Measurements from ENCODE around the gene CUL5.
"Not testable (repeated sequence)": the region's sequence is repeated elsewhere in the genome, so short reads cannot be mapped to it uniquely, and the experiment has no call there.

Gene CUL5

DNA sequence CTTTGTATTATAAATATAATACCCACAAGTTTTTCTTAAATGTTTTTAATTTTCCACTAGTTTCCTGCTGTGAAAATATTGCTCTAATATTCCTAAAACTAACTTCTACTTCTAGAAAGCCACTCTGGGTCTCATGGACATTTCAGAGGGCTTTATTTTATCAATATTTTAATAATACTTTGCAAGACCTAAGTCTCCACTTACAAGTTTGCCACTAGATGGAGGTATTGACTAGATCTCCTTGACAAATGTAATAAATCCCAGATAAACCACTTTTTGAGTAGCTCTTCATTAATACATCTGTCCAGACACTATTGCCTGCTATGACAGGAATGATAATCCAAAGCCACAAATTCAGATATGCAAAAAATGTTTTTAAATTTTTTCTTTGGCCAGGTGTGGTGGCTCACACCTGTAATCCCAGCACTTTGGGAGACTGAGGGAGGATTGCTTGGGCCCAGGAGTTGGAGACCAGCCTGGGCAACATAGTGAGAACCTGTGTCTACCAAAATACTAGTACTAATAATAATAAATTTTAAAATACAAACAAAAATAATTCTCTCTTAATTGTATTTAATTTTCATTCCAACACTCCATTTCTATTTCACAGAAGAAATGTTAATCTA, 109.2 kb downstream of the CUL5 start:
- DNase-seq: no peak

DNA sequence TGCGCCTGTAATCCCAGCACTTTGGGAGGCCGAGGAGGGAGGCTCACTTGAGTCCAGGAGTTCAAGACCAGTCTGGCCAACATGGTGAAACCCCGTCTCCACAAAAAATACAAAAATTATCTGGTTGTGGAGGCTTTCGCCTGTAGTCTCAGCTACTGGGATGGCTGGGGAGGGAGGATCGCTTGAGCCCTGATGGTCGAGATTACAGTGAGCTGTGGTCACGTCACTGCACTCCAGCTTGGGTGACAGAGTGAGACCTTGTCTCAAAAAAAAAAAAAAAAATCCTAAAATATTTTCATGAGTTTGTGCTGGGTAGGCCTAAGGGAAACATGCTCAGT, 112.2 kb downstream of the CUL5 start:
- DNase-seq: not testable (repeated sequence)

DNA sequence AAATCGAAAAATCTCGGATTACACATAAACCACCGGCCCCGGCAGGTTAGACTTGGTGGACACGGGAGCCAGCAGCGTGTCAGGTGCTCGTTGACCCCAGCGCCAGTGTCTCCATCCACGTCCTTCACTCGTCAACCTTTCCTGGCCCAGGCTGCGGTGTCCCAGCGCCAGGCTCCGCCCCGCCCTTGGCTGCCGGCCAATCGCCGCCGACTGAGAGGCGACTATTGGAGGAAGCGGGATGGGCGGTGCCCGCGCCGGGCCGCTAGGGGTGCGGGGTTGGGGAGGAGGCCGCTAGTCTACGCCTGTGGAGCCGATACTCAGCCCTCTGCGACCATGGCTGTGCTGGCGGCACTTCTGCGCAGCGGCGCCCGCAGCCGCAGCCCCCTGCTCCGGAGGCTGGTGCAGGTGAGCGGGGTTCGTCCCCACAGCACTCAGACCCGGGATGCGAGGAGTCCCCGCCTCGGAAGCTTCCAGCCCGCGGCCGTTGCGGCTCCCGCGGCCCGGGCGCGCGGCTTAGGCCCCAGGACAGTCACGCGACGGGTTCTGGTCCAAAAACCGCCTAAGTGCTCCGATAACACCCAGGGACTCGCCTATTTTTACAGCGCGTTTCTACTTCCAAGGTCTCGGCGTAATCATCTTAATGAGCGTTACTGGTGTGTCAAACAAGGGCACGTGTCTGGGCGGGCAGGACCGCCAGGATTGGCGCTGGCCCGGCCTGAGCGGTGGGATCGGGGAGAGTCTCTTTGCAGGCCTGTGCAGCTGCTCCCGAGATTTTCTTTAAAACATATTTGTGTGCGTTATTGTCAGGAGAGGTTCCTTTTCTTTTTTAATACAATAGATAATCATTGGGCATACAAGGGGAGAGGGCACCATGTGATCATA, 112.8 kb downstream of the CUL5 start, which contains the start of gene ACAT1:
Gene ACAT1 (plus strand): TSS at position 294 of the 882 bp plus-strand sequence. CDS start 40 bp downstream, at position 334.
- peak; percentile 98 for DNase-seq

DNA sequence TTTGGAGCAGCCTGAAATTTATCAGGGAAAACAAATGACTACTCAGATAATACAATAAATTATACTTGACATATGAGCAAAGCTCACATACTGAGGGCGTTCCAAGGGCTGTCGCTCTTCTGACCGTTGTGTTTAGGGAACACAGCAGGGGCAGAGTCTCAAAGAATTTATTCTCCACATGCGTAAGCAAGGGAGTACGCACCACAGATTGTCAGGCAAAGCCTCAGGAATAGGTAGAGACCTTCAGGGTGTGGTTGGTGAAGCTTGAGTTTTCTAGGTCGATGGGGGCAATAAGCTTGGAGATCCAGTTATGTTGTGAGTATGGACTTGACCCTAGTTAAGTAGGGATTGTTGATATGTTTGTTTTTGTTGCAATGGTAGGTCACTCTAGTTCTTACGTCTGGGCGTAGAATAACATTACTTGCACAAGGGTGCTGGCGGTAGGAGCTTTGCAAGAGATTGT, 113.5 kb downstream of the CUL5 start:
- DNase-seq: no peak

DNA sequence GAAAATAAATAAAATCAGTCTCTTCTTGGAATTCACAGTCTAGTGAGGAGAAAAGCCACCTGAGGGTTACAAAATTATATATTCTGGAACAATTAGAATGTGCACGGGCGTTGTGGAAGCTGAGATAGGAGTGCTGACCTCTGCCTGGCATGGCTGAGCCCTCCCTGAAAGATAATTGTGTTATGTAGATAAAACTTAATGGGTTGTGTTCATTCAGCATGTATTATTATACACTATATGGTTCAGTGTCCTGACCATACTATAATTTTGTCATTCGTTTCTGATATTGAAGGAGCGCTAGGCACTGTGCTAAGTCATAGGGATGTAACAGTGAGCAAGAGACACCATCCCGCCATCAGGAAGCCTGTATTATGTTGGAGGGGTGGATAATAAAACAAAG, 116.4 kb downstream of the CUL5 start:
- DNase-seq: no peak

DNA sequence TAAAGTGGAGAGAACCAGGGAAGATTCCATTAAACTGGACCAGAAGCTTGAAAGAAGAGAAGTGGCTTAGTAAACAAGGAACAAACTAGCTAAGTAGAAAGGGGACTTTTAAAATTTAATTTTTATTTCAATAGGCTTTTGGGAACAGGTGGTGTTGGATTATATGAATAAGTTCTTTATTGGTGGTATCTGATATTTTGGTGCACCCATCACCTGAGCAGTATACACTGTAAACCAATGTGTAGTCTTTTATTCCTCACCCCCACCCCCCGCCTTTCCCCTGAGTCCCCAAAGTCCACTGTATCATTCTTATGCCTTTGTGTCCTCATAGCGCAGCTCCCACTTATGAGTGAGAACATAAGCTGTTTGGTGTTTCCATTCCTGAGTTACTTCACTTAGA, 120.1 kb downstream of the CUL5 start:
- no peak for DNase-seq

DNA sequence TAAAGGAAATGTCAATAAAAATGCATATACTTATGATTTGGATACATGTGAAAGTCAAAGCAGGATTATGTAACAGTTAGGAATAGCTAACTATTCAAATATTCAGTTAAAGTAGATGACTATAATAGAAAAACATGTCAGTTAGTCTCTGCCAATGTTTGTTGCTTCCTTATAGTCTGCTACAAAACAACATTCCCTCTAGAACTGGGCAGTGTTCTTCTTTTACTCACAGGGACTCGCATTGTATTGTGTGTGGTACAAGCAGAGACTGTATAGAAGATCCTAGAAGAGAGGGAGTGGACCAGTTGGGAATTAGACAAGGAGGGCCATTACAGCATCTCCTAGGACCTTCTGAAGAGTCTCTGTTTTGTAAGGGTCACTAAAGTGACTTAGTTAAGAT, 123.3 kb downstream of the CUL5 start:
- no peak for DNase-seq

DNA sequence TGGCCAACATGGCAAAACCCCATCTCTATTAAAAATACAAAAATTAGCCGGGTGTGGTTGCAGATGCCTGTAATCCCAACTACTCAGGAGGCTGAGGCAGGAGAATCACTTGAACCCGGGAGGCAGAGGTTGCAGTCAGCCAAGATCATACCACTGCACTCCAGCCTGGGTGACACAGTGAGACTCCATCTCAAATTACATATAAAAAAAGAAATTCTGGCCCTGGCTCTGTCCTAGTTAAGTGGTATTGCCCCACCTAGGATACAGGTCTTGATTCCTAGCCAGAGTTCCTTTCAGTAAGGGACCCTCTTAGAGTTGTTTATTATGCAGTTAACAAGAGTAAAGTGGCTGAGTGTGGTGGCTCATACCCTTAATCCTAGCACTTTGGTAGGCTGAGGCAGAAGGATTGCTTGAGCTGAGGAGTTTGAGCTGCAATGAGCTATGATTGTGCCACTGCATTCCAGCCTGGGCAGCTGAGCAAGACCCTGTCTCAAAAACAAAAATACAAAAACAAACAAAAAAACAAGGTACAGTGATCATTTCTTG, 124.4 kb downstream of the CUL5 start:
- DNase-seq: not testable (repeated sequence)

DNA sequence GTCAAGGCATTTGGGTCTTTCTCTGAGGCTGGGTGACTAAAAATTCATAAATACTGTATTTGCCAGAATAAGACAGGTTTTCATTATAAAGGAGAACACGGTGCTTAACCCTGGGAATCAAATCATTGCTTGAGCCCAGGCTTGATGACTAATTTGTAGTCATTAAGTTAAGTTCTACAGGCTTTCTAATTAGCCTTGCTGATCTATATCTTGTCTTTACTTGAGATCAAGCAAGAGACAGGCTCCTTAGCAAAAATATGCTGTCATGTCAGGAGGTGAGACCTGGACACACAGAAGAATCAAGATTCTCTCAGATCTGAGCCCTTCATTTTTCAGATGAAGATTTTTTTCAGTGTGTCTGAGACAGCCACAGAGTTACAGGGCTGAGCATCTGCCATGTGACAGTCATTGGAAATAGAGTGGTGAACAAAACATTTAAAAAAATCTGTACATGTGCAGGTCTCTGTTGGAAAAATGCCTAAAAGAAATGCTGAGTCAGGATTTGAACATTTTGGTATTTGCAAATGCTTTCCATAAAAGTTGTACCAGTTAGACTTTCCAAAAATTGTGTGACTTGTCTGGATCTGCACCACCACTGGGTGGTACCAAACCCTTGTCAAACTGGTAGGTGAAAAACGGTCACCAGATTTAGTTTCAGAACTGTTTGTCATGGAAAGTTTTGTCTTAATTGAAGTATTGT, 127.3 kb downstream of the CUL5 start:
- peak; percentile 10 for DNase-seq

DNA sequence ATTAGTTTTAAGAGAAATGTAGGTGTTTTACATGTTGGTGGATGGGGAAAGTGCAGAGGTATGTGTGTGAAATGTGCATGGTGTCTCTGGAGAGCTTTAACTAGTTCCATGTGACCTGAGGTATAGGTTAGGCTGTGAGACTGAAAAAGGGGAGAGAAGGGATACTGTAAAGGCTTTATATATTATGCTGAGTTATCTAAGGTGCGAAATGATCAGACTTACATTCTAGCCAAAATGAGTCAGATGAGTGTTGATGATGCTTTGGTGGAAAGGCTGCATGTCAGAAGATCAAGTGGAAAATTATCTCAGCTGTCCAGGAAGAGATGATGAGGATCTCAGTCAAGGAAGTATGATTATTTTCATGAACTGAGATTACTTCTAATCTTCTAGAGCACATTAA, 128.5 kb downstream of the CUL5 start:
- DNase-seq: no peak

DNA sequence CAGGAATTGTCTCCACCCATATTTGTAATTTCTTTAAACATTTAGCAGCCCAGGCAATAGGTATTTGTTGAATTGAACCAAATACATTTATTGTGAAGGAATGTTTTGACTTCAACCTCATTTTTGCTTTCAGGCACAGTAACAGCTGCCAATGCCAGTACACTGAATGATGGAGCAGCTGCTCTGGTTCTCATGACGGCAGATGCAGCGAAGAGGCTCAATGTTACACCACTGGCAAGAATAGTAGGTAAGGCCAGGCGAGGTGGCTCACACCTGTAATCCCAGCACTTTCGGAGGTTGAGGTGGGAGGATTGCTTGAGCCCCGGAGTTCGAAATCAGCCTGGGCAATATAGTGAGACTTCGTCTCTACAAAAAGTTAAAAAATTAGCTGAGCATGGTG, 133.6 kb downstream of the CUL5 start:
- no peak for DNase-seq

DNA sequence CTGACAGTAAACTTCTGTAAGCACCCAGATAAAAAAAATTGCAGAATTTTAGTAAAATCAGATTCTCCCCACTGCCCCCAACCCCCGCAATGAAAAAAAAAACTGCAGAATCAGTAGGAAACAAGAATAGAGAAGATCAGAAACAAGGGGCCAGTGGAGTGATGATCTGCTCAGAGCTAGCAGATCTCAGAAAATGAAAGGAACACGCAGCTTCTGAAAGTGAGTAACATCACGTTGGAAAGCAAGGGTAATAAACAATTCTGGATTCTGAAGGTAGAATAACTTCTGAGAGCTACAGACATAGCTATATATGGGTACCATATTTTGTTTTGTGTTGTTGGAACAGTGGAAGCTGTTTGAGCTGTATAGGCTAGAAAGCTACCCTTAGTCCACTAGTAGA, 135.9 kb downstream of the CUL5 start:
- DNase-seq: no peak

DNA sequence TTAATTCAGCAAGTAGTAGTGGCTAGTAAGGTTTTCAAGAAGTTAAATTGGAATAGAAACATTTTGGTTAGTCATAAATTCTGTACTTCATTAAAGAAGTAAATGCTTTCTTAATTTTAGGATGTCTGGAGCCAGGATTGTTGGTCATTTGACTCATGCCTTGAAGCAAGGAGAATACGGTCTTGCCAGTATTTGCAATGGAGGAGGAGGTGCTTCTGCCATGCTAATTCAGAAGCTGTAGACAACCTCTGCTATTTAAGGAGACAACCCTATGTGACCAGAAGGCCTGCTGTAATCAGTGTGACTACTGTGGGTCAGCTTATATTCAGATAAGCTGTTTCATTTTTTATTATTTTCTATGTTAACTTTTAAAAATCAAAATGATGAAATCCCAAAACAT, 138.5 kb downstream of the CUL5 start:
- no peak for DNase-seq

DNA sequence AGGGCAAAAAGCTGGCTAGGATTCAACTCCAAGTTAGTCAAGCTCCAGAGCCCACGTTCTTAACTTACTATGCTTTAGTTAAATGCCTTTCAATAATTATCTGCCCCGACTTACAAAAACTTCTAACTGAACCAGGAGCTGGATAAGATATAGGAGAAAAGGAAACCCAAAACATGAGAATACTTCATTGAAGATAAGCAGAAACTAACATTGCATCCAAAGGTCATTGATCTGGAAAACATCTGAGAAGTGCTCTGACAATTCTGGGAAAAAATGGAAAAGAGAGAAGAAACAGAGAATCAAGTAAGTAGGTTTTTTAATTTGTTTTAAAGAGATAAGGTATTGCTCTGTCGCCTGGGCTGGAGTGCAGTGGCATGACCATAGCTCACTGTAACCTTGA, 139.9 kb downstream of the CUL5 start:
- DNase-seq: no peak

DNA sequence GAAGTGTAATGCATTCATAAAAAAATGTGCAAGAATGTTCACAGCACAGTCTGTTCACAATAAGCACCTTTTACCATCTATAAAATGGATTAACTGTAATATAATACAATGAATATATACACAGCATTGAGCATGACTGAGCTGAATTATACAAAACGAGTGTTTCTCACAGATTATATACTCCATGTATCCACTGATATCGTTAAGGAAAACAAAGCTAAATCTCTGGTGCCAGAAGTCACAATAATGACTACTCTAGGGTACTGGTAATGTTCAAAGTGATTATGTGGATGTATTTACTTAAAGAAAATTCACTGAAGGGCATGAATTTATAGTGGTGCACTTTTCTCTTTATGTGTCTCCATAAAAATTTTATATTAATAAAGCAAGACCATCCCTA, 145.9 kb downstream of the CUL5 start:
- no peak for DNase-seq

Measured in CD4-positive, alpha-beta T cell treated with Interleukin-6 for 4 hours (primary cell).